GM12878 (cell line): ENCODE measurements around the gene OR5AK2. TPM values are rescaled to one million over a fixed set of nuclear protein-coding genes. Genes with fewer than 3 reads are reported as not detected.

ENCODE experiments used
- ATAC-seq: fragments of 200-7000 bp; cut with Tn5 transposase; 3 replicates; pipeline ENCODE4 v1.9.1; 2020; ENCODE audit warnings: mild to moderate bottlenecking, moderate library complexity
- BruUV-seq: library from RNA; stranded (reverse); fragments of 400-500 nt; replicated peaks from 2 replicates; lab custom pipeline; 2021; lab: Mats Ljungman, UMichigan
- CTCF ChIA-PET: fragments of 300-600 bp; sonication (Branson Sonifier 250); formaldehyde crosslinking; extraction: SDS; loops from one replicate; lab custom pipeline; 2021; ENCODE audit warnings: inconsistent platforms; lab: Yijun Ruan, JAX
- POLR2A ChIA-PET: fragments of 350-600 bp; formaldehyde crosslinking; extraction: SDS; loops from one replicate; lab custom pipeline; 2021; ENCODE audit warnings: inconsistent platforms; lab: Charles Lee
- RAD21 ChIA-PET: fragments of 300-600 bp; sonication (Branson Sonifier 250); formaldehyde crosslinking; loops from one replicate; lab custom pipeline; 2023; ENCODE audit warnings: antibody characterized with exemption; ENCODE audit not compliant: unreplicated experiment; lab: Charles Lee
- SMC1A ChIA-PET: fragments of 300-600 bp; sonication (Branson Sonifier 250); formaldehyde crosslinking; loops from one replicate; lab custom pipeline; 2023; ENCODE audit not compliant: unreplicated experiment, uncharacterized antibody; lab: Charles Lee
- DNase-seq: peaks from one replicate; pipeline ENCODE4 v3.0.0-alpha.2; 2011; ENCODE audit warnings: low read depth, low spot score
- FAIRE-seq: peaks from 3 replicates; lab custom pipeline; 2011; peaks lifted over from hg19 to GRCh38; lab: Jason Lieb, UNC
- H2AFZ ChIP-seq: 2 replicates; pipeline ENCODE4 v1.6.0; 2011; ENCODE audit warnings: low read depth, low read length, control low read depth; ENCODE audit not compliant: control insufficient read depth
- H3K27ac ChIP-seq: 2 replicates; pipeline ENCODE4 v1.5.1; 2011; ENCODE audit warnings: control low read depth; ENCODE audit not compliant: control insufficient read depth, insufficient read depth
- H3K27me3 ChIP-seq, 2 experiments: replicated peaks in 1 of 2; 2 replicates each; pipeline versions ENCODE4 v1.6.0 to v1.6.1; 2011; ENCODE audit warnings: low read length in 1 of 2; ENCODE audit not compliant: control insufficient read depth in 2 of 2, insufficient read depth in 2 of 2
- H3K36me3 ChIP-seq, 2 experiments: 2 replicates each; pipeline ENCODE4 v1.5.1; 2011; ENCODE audit warnings: low read length in 1 of 2; ENCODE audit not compliant: control insufficient read depth in 2 of 2, insufficient read depth in 2 of 2
- H3K4me1 ChIP-seq: 2 replicates; pipeline ENCODE4 v1.6.1; 2011; ENCODE audit warnings: mild to moderate bottlenecking, low read length, moderate library complexity, mixed read lengths; ENCODE audit not compliant: control insufficient read depth, insufficient read depth
- H3K4me2 ChIP-seq: 2 replicates; pipeline ENCODE4 v1.6.0; 2011; ENCODE audit warnings: control low read depth; ENCODE audit not compliant: control insufficient read depth, insufficient read depth
- H3K4me3 ChIP-seq: fragments of 200-600 bp; sonication (generic); 2 replicates; pipeline ENCODE4 v1.5.1; 2016
- H3K79me2 ChIP-seq: 2 replicates; pipeline ENCODE4 v1.6.0; 2011; ENCODE audit warnings: low read length; ENCODE audit not compliant: control insufficient read depth, insufficient read depth
- H3K9ac ChIP-seq: 2 replicates; pipeline ENCODE4 v1.8.0; 2011; ENCODE audit warnings: low read length, control low read depth, mixed read lengths; ENCODE audit not compliant: control insufficient read depth, insufficient read depth
- H3K9me3 ChIP-seq: replicated peaks from 3 replicates; pipeline ENCODE4 v1.5.1; 2011; ENCODE audit warnings: mild to moderate bottlenecking, low read length; ENCODE audit not compliant: control insufficient read depth, insufficient read depth
- H4K20me1 ChIP-seq: 2 replicates; pipeline ENCODE4 v1.6.0; 2011; ENCODE audit not compliant: control insufficient read depth, insufficient read depth
- CHD1 ChIP-seq: IDR thresholded peaks from 2 replicates; pipeline ENCODE4 v1.6.1; 2012; ENCODE audit warnings: low read depth, low read length, improper control_type of control experiment
- E2F4 ChIP-seq: IDR thresholded peaks from 2 replicates; pipeline ENCODE4 v1.6.1; 2012; ENCODE audit warnings: low read depth, low read length, improper control_type of control experiment
- EED ChIP-seq: sonication (generic); IDR thresholded peaks from 2 replicates; pipeline ENCODE4 v1.6.1; 2016; ENCODE audit warnings: antibody characterized with exemption, low read depth
- IRF3 ChIP-seq: fragments of 450-650 bp; IDR thresholded peaks from 2 replicates; pipeline ENCODE4 v1.6.1; 2014; ENCODE audit warnings: mild to moderate bottlenecking
- MAX ChIP-seq: IDR thresholded peaks from 2 replicates; pipeline ENCODE4 v1.6.1; 2012; ENCODE audit warnings: low read depth, low read length, improper control_type of control experiment
- NBN ChIP-seq: fragments of 450-650 bp; IDR thresholded peaks from 2 replicates; pipeline ENCODE4 v1.6.1; 2016
- NR2F1 ChIP-seq: fragments of 450-650 bp; conservative IDR thresholded peaks from 2 replicates; pipeline ENCODE4 v1.6.1; 2017; ENCODE audit warnings: mild to moderate bottlenecking
- RUNX3 ChIP-seq: IDR thresholded peaks from 2 replicates; pipeline ENCODE4 v1.6.1; 2012; ENCODE audit warnings: low read length, inconsistent platforms
- STAT1 ChIP-seq: fragments of 450-650 bp; conservative IDR thresholded peaks from 2 replicates; pipeline ENCODE4 v1.6.1; 2014; ENCODE audit warnings: antibody characterized with exemption, mild to moderate bottlenecking
- TARDBP ChIP-seq: IDR thresholded peaks from 2 replicates; pipeline ENCODE4 v1.6.1; 2016; ENCODE audit warnings: borderline replicate concordance
- ZSCAN29 ChIP-seq: fragments of 450-650 bp; IDR thresholded peaks from 2 replicates; pipeline ENCODE4 v1.6.1; 2017; ENCODE audit warnings: mild to moderate bottlenecking, moderate library complexity
- WGBS: methylation state at CpG from one replicate; pipeline ENCODE4 v1.1.6; 2016; ENCODE audit warnings: low lambda C conversion rate; ENCODE audit not compliant: insufficient replicate concordance, insufficient coverage; ENCODE audit errors: missing lambda C conversion rate; 5-methylcytosine and 5-hydroxymethylcytosine counted together
- in situ Hi-C: fragments of 300-500 bp; cut with MboI; formaldehyde crosslinking; loops from 9 replicates; pipeline ENCODE4 v1.14.3; 2018; ENCODE audit warnings: mixed read lengths
- intact Hi-C: fragments of 100-400 bp; cut with micrococcal nuclease; formaldehyde crosslinking; loops from one replicate; pipeline ENCODE4 v1.14.2; 2022; ENCODE audit not compliant: unreplicated experiment
- polyA plus RNA-seq, 11 experiments: library from polyadenylated mRNA; depleted of rRNA in 4 of 11; unstranded in 6 of 11; stranded (reverse) in 5 of 11; fragments of >200 nt; fragmentation: Nextera tagmentation in 4 of 11; fragmentation: Illumina TruSeq in 1 of 11; extraction: Ambion mirVana in 4 of 11; extraction: Trizol in 1 of 11; gene quantifications; 1 replicate in 1 of 11; 2 replicates in 10 of 11; pipeline versions ENCODE4 v1.2.1 to v1.2.3, GENCODE V29; 2011 to 2016; ENCODE audit warnings: inconsistent platforms in 2 of 11, missing spikeins in 2 of 11, low read depth in 1 of 11
- total RNA-seq, 4 experiments: library from RNA; depleted of rRNA in 3 of 4; stranded (reverse); fragments of >200 nt in 3 of 4; fragmentation: Illumina TruSeq in 1 of 4; extraction: Trizol in 1 of 4; gene quantifications; 2 replicates each; pipeline versions ENCODE4 v1.2.1 to v1.2.3, GENCODE V29; 2013 to 2021

OR5AK2 gene
- total and polyA plus RNA-seq, 10 of the 15 experiments (the other 5 are each of a cell fraction or from before 2014, with no cell fraction given) = not detected

- POLR2A ChIA-PET = no interaction called here
- no peaks in the 10 kb centered on the region for H3K27me3 ChIP-seq
- SMC1A ChIA-PET = no interaction called here
- FAIRE-seq (no peak), ATAC-seq (no peak), DNase-seq (no peak)
- TF ChIP-seq STAT1 (no peak), EED (no peak), RUNX3 (no peak), ZSCAN29 (no peak), IRF3 (no peak), CHD1 (no peak), NR2F1 (no peak), TARDBP (no peak), NBN (no peak), MAX (no peak), E2F4 (no peak)
- CTCF ChIA-PET = no interaction called here
- in situ Hi-C loops (no loop called here), intact Hi-C loops (no loop called here)
- no peaks in the 10 kb centered on the region for H3K36me3 ChIP-seq
- no peak overlapping the region for H3K9ac ChIP-seq
- RAD21 ChIA-PET = no interaction called here
- BruUV-seq = no TSS peak
- no peak overlapping the region for H3K4me2 ChIP-seq
- H3K27ac ChIP-seq = no peak overlapping the region
- H3K4me1 ChIP-seq = no peaks in the 10 kb centered on the region
- no peaks in the 10 kb centered on the region for H3K9me3 ChIP-seq
- no peaks in the 10 kb centered on the region for H4K20me1 ChIP-seq
- no peak overlapping the region for H3K4me3 ChIP-seq
- 29% methylated on average over 2 of the region's 2 CpGs for WGBS
- H2AFZ ChIP-seq = no peak overlapping the region
- no peaks in the 10 kb centered on the region for H3K79me2 ChIP-seq
Measured at GRCh38 chr11:56948991-56949515, 39.7 kb upstream of the OR5AK2 start.
